ENCODE measurements around the gene ENKUR. TPM values are rescaled to one million over a fixed set of nuclear protein-coding genes. Genes with fewer than 3 reads are reported as not detected.

ENKUR gene
- total RNA-seq, 1 donor from 2014 or later = not detected

DNA sequence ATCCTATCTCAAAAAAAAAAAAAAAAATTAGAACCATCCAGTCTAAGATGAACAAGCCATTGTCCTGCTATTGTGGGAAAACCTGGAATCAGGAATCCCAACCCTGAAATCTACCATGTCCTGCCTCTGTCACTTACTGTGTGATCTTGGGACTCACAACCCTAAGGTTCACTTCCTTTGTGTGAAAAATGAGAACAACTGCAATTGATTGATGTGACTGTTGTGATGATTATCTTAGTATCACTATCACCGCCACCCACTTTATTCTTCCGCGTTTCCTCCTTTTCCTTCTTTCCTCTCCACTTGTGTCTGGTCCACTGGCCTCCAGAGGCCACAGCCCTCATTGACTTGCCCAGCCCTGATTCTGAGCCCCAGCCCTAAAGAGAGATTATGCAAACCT, 50.9 kb downstream of the ENKUR start:
- Mint-ChIP-seq H3K27me3 (ENCODE audit: unreplicated experiment) (no peaks in the 10 kb centered on the region), H3K4me1 (ENCODE audit: unreplicated experiment) (no peaks in the 10 kb centered on the region), H3K36me3 (ENCODE audit: low read depth, unreplicated experiment) (no peaks in the 10 kb centered on the region), H3K9me3 (ENCODE audit: unreplicated experiment) (no peaks in the 10 kb centered on the region), H3K4me3 (ENCODE audit: unreplicated experiment) (no peak overlapping the region), H3K27ac (ENCODE audit: unreplicated experiment) (no peak overlapping the region)
- TF ChIP-seq, protein P1, sequence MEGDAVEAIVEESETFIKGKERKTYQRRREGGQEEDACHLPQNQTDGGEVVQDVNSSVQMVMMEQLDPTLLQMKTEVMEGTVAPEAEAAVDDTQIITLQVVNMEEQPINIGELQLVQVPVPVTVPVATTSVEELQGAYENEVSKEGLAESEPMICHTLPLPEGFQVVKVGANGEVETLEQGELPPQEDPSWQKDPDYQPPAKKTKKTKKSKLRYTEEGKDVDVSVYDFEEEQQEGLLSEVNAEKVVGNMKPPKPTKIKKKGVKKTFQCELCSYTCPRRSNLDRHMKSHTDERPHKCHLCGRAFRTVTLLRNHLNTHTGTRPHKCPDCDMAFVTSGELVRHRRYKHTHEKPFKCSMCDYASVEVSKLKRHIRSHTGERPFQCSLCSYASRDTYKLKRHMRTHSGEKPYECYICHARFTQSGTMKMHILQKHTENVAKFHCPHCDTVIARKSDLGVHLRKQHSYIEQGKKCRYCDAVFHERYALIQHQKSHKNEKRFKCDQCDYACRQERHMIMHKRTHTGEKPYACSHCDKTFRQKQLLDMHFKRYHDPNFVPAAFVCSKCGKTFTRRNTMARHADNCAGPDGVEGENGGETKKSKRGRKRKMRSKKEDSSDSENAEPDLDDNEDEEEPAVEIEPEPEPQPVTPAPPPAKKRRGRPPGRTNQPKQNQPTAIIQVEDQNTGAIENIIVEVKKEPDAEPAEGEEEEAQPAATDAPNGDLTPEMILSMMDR (IDR thresholded peaks at IDR 0.05; ENCODE audit: unreplicated experiment) = no peak
- DNase-seq (ENCODE audit: low spot score) = no peak

DNA sequence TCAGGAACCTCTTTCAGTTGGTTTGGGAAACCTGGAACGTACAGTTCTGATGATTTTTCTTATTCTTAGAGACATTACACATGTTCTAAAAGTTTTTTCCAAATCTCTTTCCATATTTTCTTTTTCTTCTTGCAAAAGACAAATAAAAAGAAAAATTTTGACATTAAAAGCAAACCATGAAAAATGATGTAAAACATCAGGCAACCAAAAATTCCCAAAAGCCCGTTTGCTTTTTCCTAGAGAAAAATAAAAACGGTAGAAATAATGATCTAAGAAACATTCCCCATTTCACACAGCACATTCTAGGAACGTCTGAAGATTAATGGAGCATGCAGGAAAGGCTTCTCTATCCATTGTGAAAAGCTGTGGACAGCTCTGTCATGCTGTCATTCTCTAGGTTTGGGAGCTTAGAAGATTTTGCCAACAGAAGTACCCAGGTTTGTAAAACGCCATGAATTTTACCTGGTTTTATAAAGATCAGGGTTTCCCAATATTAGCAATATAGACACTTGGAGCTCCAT, 52.4 kb downstream of the ENKUR start:
- Mint-ChIP-seq H3K36me3 (ENCODE audit: low read depth, unreplicated experiment) (no peaks in the 10 kb centered on the region), H3K27ac (ENCODE audit: unreplicated experiment) (no peak overlapping the region), H3K27me3 (ENCODE audit: unreplicated experiment) (no peaks in the 10 kb centered on the region), H3K9me3 (ENCODE audit: unreplicated experiment) (no peaks in the 10 kb centered on the region), H3K4me3 (ENCODE audit: unreplicated experiment) (no peak overlapping the region), H3K4me1 (ENCODE audit: unreplicated experiment) (no peaks in the 10 kb centered on the region)
- TF ChIP-seq, protein P1 (IDR thresholded peaks at IDR 0.05; ENCODE audit: unreplicated experiment) = no peak
- no peak for DNase-seq (ENCODE audit: low spot score)

DNA sequence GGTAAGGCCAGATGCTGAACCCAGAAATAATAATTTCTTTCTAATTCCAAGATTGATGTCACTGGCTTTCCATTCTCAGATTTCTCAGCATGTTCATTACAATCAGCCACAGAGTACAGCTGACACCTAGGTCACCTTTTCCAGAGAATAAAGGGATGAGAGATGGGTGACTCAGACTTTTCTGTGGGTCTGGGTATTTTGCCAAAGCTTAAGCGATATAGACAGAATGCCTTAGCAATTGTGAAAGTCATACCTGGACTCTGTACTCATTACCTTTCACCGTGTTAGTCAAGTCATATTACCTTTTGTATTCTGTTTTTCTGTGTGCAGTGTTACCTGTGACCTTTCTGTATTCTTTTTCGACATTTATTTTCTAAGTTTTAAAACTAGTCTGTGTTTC, 53.0 kb downstream of the ENKUR start:
- H3K4me1 Mint-ChIP-seq (ENCODE audit: unreplicated experiment) = no peaks in the 10 kb centered on the region
- H3K36me3 Mint-ChIP-seq (ENCODE audit: low read depth, unreplicated experiment) = no peaks in the 10 kb centered on the region
- no peaks in the 10 kb centered on the region for H3K27me3 Mint-ChIP-seq (ENCODE audit: unreplicated experiment)
- no peak for DNase-seq (ENCODE audit: low spot score)
- H3K4me3 Mint-ChIP-seq (ENCODE audit: unreplicated experiment) = no peak overlapping the region
- no peak overlapping the region for H3K27ac Mint-ChIP-seq (ENCODE audit: unreplicated experiment)
- TF ChIP-seq, protein P1 (IDR thresholded peaks at IDR 0.05; ENCODE audit: unreplicated experiment) = no peak
- H3K9me3 Mint-ChIP-seq (ENCODE audit: unreplicated experiment) = no peaks in the 10 kb centered on the region

DNA sequence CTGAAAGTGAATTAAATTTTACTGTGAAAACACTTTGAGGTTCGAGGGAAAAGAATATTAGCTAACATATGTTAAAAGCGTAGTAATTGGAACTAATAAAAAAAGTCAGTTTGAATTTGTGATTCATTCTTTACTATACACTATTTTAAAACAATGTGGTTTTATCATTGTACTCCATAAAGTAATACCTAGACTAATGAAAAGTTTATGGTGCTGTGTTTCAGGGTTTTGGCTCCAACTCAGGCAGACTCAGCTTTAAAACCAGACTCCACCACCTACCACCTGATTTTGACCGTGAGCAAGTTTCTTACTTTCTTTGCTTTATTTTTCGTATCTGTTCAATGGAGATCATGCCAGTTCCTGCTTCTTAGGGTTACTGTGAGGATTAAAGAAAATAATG, 54.4 kb downstream of the ENKUR start:
- H3K27ac Mint-ChIP-seq (ENCODE audit: unreplicated experiment) = no peak overlapping the region

DNA sequence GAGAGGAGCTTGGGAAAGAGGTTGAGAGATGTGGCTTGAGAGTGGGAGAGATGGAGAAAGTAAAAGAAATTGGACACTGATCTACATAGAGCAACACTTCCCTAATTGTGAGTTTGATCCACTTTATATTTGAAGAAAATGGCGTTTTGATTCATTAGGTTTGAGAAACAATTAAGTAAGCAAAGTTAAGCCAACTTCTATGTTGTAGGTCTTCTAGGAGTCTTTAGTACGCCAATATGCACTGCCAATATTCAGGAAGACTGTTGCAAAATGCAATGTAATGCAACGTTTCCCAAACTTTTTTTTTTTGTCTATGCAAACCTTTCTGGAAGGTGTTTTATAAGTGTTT, 56.6 kb downstream of the ENKUR start:
- Mint-ChIP-seq H3K27me3 (ENCODE audit: unreplicated experiment) (no peaks in the 10 kb centered on the region), H3K27ac (ENCODE audit: unreplicated experiment) (no peak overlapping the region), H3K4me3 (ENCODE audit: unreplicated experiment) (no peak overlapping the region), H3K4me1 (ENCODE audit: unreplicated experiment) (no peaks in the 10 kb centered on the region), H3K36me3 (ENCODE audit: low read depth, unreplicated experiment) (no peaks in the 10 kb centered on the region), H3K9me3 (ENCODE audit: unreplicated experiment) (no peaks in the 10 kb centered on the region)
- TF ChIP-seq, protein P1 (IDR thresholded peaks at IDR 0.05; ENCODE audit: unreplicated experiment) = no peak
- DNase-seq (ENCODE audit: low spot score) = no peak

More for the DNA sequence above, 54.4 kb downstream of the ENKUR start:
- no peaks in the 10 kb centered on the region for H3K36me3 Mint-ChIP-seq (ENCODE audit: low read depth, unreplicated experiment)
- H3K9me3 Mint-ChIP-seq (ENCODE audit: unreplicated experiment) = no peaks in the 10 kb centered on the region
- no peaks in the 10 kb centered on the region for H3K27me3 Mint-ChIP-seq (ENCODE audit: unreplicated experiment)
- TF ChIP-seq, protein P1 (IDR thresholded peaks at IDR 0.05; ENCODE audit: unreplicated experiment) = no peak
- no peak for DNase-seq (ENCODE audit: low spot score)
- H3K4me3 Mint-ChIP-seq (ENCODE audit: unreplicated experiment) = no peak overlapping the region
- H3K4me1 Mint-ChIP-seq (ENCODE audit: unreplicated experiment) = no peaks in the 10 kb centered on the region

All from endothelial cell (in vitro differentiated cells).